WTC11 (cell line): ENCODE measurements around the gene OSBPL10. TPM values are rescaled to one million over a fixed set of nuclear protein-coding genes. Genes with fewer than 3 reads are reported as not detected.
A peak's percentile ranks its signal among the peaks of the same experiment; 100 is the strongest.

ENCODE experiments used
- ATAC-seq: fragments of 200-7000 bp; cut with Tn5 transposase; 2 replicates; pipeline ENCODE4 v1.10.0; 2021; ENCODE audit warnings: mild to moderate bottlenecking, moderate library complexity
- CTCF ChIA-PET: fragments of 300-600 bp; sonication (Branson Sonifier 250); formaldehyde crosslinking; loops from one replicate; lab custom pipeline; 2021; ENCODE audit warnings: antibody characterized with exemption; lab: Charles Lee
- POLR2A ChIA-PET: fragments of 350-600 bp; sonication (Branson Sonifier 250); formaldehyde crosslinking; loops from one replicate; lab custom pipeline; 2021; ENCODE audit warnings: antibody characterized with exemption; lab: Charles Lee
- DNase-seq: peaks from one replicate; pipeline ENCODE4 v3.0.0; 2021; ENCODE audit warnings: low spot score
- H3K27ac Mint-ChIP-seq: 2 replicates; pipeline ENCODE4 v1.8.0; 2021; ENCODE audit warnings: mixed read lengths
- H3K27me3 Mint-ChIP-seq: 2 replicates; pipeline ENCODE4 v1.8.0; 2021; ENCODE audit warnings: low read depth, mild to moderate bottlenecking, moderate library complexity, mixed read lengths
- H3K36me3 Mint-ChIP-seq: 2 replicates; pipeline ENCODE4 v1.8.0; 2021; ENCODE audit warnings: mixed read lengths
- H3K4me1 Mint-ChIP-seq: 2 replicates; pipeline ENCODE4 v1.8.0; 2022; ENCODE audit warnings: mixed read lengths
- H3K4me3 Mint-ChIP-seq: 2 replicates; pipeline ENCODE4 v1.8.0; 2021; ENCODE audit warnings: mild to moderate bottlenecking, moderate library complexity, mixed read lengths
- H3K9me3 Mint-ChIP-seq: 2 replicates; pipeline ENCODE4 v1.8.0; 2021; ENCODE audit warnings: mixed read lengths
- ELF4 ChIP-seq: sonication (generic); formaldehyde crosslinking; IDR thresholded peaks from 2 replicates; pipeline ENCODE4 v1.8.1; 2022; ENCODE audit warnings: low read depth, mild to moderate bottlenecking, moderate library complexity, missing genetic modification reagents
- EMX1 ChIP-seq: fragments of 250-450 bp; sonication (Bioruptor Pico); IDR thresholded peaks from 2 replicates; pipeline ENCODE4 v1.8.0; 2021; ENCODE audit warnings: mild to moderate bottlenecking
- ETV6 ChIP-seq: sonication (generic); formaldehyde crosslinking; IDR thresholded peaks from 2 replicates; pipeline ENCODE4 v1.8.1; 2022; ENCODE audit warnings: mild to moderate bottlenecking, missing genetic modification reagents
- FOXP1 ChIP-seq: sonication (generic); formaldehyde crosslinking; IDR thresholded peaks from 2 replicates; pipeline ENCODE4 v1.8.0; 2022; ENCODE audit warnings: missing genetic modification reagents, mild to moderate bottlenecking, moderate library complexity, borderline replicate concordance
- GABPB1 ChIP-seq: sonication (generic); formaldehyde crosslinking; IDR thresholded peaks from 2 replicates; pipeline ENCODE4 v1.8.1; 2023; ENCODE audit warnings: mild to moderate bottlenecking, missing genetic modification reagents
- HMGA2 ChIP-seq: fragments of 250-450 bp; sonication (Bioruptor Pico); IDR thresholded peaks from 2 replicates; pipeline ENCODE4 v1.4.0; 2021; ENCODE audit warnings: mild to moderate bottlenecking, moderate library complexity
- MYBL2 ChIP-seq: sonication (generic); formaldehyde crosslinking; IDR thresholded peaks from 2 replicates; pipeline ENCODE4 v1.8.1; 2023; ENCODE audit warnings: mild to moderate bottlenecking, moderate library complexity, missing genetic modification reagents
- NR2C2 ChIP-seq: sonication (generic); formaldehyde crosslinking; IDR thresholded peaks from 2 replicates; pipeline ENCODE4 v1.8.0; 2022; ENCODE audit warnings: mild to moderate bottlenecking, missing genetic modification reagents
- PRRX2 ChIP-seq: fragments of 250-450 bp; sonication (Bioruptor Pico); IDR thresholded peaks from 2 replicates; pipeline ENCODE4 v1.8.0; 2021; ENCODE audit warnings: mild to moderate bottlenecking
- STAT6 ChIP-seq: sonication (generic); formaldehyde crosslinking; conservative IDR thresholded peaks from 2 replicates; pipeline ENCODE4 v1.8.1; 2023; ENCODE audit warnings: mild to moderate bottlenecking, low read depth, missing genetic modification reagents, moderate library complexity
- TCF7 ChIP-seq: sonication (generic); formaldehyde crosslinking; IDR thresholded peaks from 2 replicates; pipeline ENCODE4 v1.8.0; 2022; ENCODE audit warnings: mild to moderate bottlenecking, low read depth, missing genetic modification reagents, moderate library complexity
- TEAD1 ChIP-seq: sonication (generic); formaldehyde crosslinking; IDR thresholded peaks from 2 replicates; pipeline ENCODE4 v1.8.0; 2022; ENCODE audit warnings: mild to moderate bottlenecking, missing genetic modification reagents
- USF2 ChIP-seq: sonication (generic); formaldehyde crosslinking; IDR thresholded peaks from 2 replicates; pipeline ENCODE4 v1.8.1; 2023; ENCODE audit warnings: mild to moderate bottlenecking, missing genetic modification reagents, moderate library complexity
- ZMAT4 ChIP-seq: fragments of 250-450 bp; sonication (Bioruptor Pico); IDR thresholded peaks from 2 replicates; pipeline ENCODE4 v1.9.0; 2021; ENCODE audit warnings: mild to moderate bottlenecking
- ZNF232 ChIP-seq: sonication (generic); formaldehyde crosslinking; IDR thresholded peaks from 2 replicates; pipeline ENCODE4 v1.8.0; 2022; ENCODE audit warnings: mild to moderate bottlenecking, missing genetic modification reagents
- total RNA-seq: library from RNA; stranded (reverse); gene quantifications from 3 replicates; pipeline ENCODE4 v1.2.3, GENCODE V29; 2021
- TF ChIP-seq, protein P1 (sequence below): sonication (generic); formaldehyde crosslinking; IDR thresholded peaks from 2 replicates; pipeline ENCODE4 v1.8.1; 2022; ENCODE audit warnings: mild to moderate bottlenecking, missing genetic modification reagents, moderate library complexity, borderline replicate concordance
- TF ChIP-seq, protein P2 (sequence below): sonication (generic); formaldehyde crosslinking; IDR thresholded peaks from 2 replicates; pipeline ENCODE4 v1.8.0; 2023; ENCODE audit warnings: mild to moderate bottlenecking, missing genetic modification reagents
- TF ChIP-seq, protein P3 (sequence below): sonication (generic); formaldehyde crosslinking; IDR thresholded peaks from 2 replicates; pipeline ENCODE4 v1.8.1; 2023; ENCODE audit warnings: mild to moderate bottlenecking, missing genetic modification reagents
- TF ChIP-seq, protein P4 (sequence below): fragments of 250-450 bp; sonication (Bioruptor Pico); conservative IDR thresholded peaks from 2 replicates; pipeline ENCODE4 v1.9.0; 2021; ENCODE audit warnings: mild to moderate bottlenecking
- TF ChIP-seq, protein P5 (sequence below): sonication (generic); formaldehyde crosslinking; IDR thresholded peaks from 2 replicates; pipeline ENCODE4 v1.8.0; 2022; ENCODE audit warnings: mild to moderate bottlenecking, missing genetic modification reagents

Gene OSBPL10
- total RNA-seq, 1 experiment from 2014 or later = 84.1 TPM

GRCh38 chr3:31848163-31848818 lies 132.8 kb downstream of the OSBPL10 start:
- POLR2A ChIA-PET = no interaction called here
- peaks cover 10% of the 10 kb centered on the region for H3K36me3 Mint-ChIP-seq
- ATAC-seq (no peak), DNase-seq (no peak)
- no peaks in the 10 kb centered on the region for H3K27me3 Mint-ChIP-seq
- peaks cover 52% of the 10 kb centered on the region for H3K4me1 Mint-ChIP-seq
- H3K9me3 Mint-ChIP-seq = no peaks in the 10 kb centered on the region
- H3K27ac Mint-ChIP-seq = peak overlapping the region; percentile 19; the same call in 1 of the 2 replicates
- CTCF ChIA-PET = interaction anchor here (0.8 kb wide), 1 partner anchor 70 kb away, joined by 3 read pairs; no protein-coding TSS in a partner anchor
- no peak overlapping the region for H3K4me3 Mint-ChIP-seq
- TF ChIP-seq ELF4 (CRISPR knock-in tag) (no peak), GABPB1 (CRISPR knock-in tag) (no peak), STAT6 (no peak), MYBL2 (CRISPR knock-in tag) (no peak), ZMAT4 (no peak), FOXP1 (CRISPR knock-in tag) (no peak), TEAD1 (CRISPR knock-in tag) (no peak), TCF7 (CRISPR knock-in tag) (no peak), PRRX2 (CRISPR knock-in tag) (no peak), NR2C2 (CRISPR knock-in tag) (no peak), USF2 (no peak), EMX1 (no peak), HMGA2 (CRISPR knock-in tag) (no peak), ZNF232 (no peak), ETV6 (CRISPR knock-in tag) (no peak)
- TF ChIP-seq, protein P1, sequence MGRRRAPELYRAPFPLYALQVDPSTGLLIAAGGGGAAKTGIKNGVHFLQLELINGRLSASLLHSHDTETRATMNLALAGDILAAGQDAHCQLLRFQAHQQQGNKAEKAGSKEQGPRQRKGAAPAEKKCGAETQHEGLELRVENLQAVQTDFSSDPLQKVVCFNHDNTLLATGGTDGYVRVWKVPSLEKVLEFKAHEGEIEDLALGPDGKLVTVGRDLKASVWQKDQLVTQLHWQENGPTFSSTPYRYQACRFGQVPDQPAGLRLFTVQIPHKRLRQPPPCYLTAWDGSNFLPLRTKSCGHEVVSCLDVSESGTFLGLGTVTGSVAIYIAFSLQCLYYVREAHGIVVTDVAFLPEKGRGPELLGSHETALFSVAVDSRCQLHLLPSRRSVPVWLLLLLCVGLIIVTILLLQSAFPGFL = no peak
- TF ChIP-seq, protein P2, sequence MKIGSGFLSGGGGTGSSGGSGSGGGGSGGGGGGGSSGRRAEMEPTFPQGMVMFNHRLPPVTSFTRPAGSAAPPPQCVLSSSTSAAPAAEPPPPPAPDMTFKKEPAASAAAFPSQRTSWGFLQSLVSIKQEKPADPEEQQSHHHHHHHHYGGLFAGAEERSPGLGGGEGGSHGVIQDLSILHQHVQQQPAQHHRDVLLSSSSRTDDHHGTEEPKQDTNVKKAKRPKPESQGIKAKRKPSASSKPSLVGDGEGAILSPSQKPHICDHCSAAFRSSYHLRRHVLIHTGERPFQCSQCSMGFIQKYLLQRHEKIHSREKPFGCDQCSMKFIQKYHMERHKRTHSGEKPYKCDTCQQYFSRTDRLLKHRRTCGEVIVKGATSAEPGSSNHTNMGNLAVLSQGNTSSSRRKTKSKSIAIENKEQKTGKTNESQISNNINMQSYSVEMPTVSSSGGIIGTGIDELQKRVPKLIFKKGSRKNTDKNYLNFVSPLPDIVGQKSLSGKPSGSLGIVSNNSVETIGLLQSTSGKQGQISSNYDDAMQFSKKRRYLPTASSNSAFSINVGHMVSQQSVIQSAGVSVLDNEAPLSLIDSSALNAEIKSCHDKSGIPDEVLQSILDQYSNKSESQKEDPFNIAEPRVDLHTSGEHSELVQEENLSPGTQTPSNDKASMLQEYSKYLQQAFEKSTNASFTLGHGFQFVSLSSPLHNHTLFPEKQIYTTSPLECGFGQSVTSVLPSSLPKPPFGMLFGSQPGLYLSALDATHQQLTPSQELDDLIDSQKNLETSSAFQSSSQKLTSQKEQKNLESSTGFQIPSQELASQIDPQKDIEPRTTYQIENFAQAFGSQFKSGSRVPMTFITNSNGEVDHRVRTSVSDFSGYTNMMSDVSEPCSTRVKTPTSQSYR = no peak
- TF ChIP-seq, protein P3, sequence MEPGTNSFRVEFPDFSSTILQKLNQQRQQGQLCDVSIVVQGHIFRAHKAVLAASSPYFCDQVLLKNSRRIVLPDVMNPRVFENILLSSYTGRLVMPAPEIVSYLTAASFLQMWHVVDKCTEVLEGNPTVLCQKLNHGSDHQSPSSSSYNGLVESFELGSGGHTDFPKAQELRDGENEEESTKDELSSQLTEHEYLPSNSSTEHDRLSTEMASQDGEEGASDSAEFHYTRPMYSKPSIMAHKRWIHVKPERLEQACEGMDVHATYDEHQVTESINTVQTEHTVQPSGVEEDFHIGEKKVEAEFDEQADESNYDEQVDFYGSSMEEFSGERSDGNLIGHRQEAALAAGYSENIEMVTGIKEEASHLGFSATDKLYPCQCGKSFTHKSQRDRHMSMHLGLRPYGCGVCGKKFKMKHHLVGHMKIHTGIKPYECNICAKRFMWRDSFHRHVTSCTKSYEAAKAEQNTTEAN (CRISPR knock-in tag) = no peak
- TF ChIP-seq, protein P4, sequence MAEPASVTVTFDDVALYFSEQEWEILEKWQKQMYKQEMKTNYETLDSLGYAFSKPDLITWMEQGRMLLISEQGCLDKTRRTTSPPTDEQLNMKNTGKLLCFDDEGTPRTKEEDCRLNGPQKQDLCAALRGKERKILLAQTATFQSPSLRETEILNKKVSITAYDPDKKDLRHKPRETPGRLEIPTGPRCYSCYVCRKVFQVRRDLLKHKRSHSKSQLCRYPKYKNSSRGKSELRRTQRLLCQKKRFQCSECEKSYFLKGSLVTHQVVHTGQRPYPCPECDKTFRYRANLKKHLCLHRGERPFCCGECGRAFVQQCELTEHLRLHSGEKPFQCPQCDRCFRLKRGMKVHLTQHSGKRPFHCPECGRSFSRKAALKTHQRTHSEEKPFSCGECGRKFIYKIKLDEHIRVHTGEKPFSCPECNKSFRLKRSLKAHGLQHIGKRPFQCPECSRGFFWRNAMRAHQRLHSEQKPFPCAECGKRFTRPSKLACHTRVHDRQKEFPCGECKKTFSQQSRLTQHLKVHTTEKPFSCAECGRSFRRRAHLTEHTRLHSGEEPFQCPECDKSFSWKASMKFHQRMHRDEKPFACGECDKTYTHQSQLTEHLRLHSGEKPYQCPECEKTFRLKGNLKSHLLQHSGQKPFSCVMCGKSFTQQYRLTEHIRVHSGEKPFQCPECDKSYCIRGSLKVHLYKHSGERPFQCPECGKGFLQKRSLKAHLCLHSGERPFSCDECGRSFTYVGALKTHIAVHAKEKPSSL (CRISPR knock-in tag) = no peak
- TF ChIP-seq, protein P5, sequence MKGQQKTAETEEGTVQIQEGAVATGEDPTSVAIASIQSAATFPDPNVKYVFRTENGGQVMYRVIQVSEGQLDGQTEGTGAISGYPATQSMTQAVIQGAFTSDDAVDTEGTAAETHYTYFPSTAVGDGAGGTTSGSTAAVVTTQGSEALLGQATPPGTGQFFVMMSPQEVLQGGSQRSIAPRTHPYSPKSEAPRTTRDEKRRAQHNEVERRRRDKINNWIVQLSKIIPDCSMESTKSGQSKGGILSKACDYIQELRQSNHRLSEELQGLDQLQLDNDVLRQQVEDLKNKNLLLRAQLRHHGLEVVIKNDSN (CRISPR knock-in tag) = no peak
